Neuronal stem cell (in vitro differentiated cells): ENCODE data around the gene GATD1.
A peak's percentile ranks its signal among the peaks of the same experiment; 100 is the strongest.

Experiments used
- DNase-seq: peaks from one replicate; pipeline ENCODE4 v3.0.0-alpha.2; 2013; ENCODE audit warnings: low spot score
- H2AFZ ChIP-seq: one replicate; pipeline ENCODE4 v1.6.1; 2013; ENCODE audit warnings: mild to moderate bottlenecking, low read length, inconsistent platforms
- H2AK5ac ChIP-seq: 2 replicates; pipeline ENCODE4 v1.6.1; 2013; ENCODE audit warnings: low read depth, mild to moderate bottlenecking, inconsistent platforms, low read length, moderate library complexity, mixed read lengths
- H2BK120ac ChIP-seq: 2 replicates; pipeline ENCODE4 v1.6.1; 2013; ENCODE audit warnings: low read depth, mild to moderate bottlenecking, inconsistent platforms, low read length, moderate library complexity, mixed read lengths
- H2BK12ac ChIP-seq: one replicate; pipeline ENCODE4 v1.6.1; 2013; ENCODE audit warnings: low read length, inconsistent platforms
- H2BK15ac ChIP-seq: 2 replicates; pipeline ENCODE4 v1.6.1; 2013; ENCODE audit warnings: mild to moderate bottlenecking, low read length, inconsistent platforms, mixed read lengths
- H2BK5ac ChIP-seq: one replicate; pipeline ENCODE4 v1.6.1; 2013; ENCODE audit warnings: inconsistent platforms, mild to moderate bottlenecking, low read length, moderate library complexity
- H3K14ac ChIP-seq: one replicate; pipeline ENCODE4 v1.6.1; 2013; ENCODE audit warnings: low read length, inconsistent platforms
- H3K18ac ChIP-seq: 2 replicates; pipeline ENCODE4 v1.6.1; 2013; ENCODE audit warnings: low read length, inconsistent platforms
- H3K23ac ChIP-seq: 2 replicates; pipeline ENCODE4 v1.6.1; 2013; ENCODE audit warnings: low read depth, mild to moderate bottlenecking, mixed read lengths, low read length, inconsistent platforms; ENCODE audit not compliant: poor library complexity
- H3K27ac ChIP-seq: replicated peaks from 3 replicates; pipeline ENCODE4 v1.5.1; 2013; ENCODE audit warnings: low read length, inconsistent platforms
- H3K27me3 ChIP-seq, 3 experiments: 2 replicates each; pipeline ENCODE4 v1.6.1; 2013; ENCODE audit warnings: low read length in 3 of 3, mild to moderate bottlenecking in 2 of 3, inconsistent platforms in 1 of 3, low read depth in 1 of 3, mixed read lengths in 1 of 3, moderate library complexity in 1 of 3; ENCODE audit not compliant: control insufficient read depth in 3 of 3, insufficient read depth in 3 of 3
- H3K36me3 ChIP-seq, 2 donors: replicated peaks in 1 of 2; 2 replicates each; pipeline ENCODE4 v1.6.1; 2013; ENCODE audit warnings: low read length in 2 of 2; ENCODE audit not compliant: control insufficient read depth in 2 of 2, insufficient read depth in 2 of 2
- H3K4ac ChIP-seq: 2 replicates; pipeline ENCODE4 v1.6.1; 2013; ENCODE audit warnings: inconsistent platforms, mild to moderate bottlenecking, low read length, moderate library complexity
- H3K4me1 ChIP-seq, 2 donors: 1 replicate in 1 of 2; 2 replicates in 1 of 2; pipeline ENCODE4 v1.6.1; 2013; ENCODE audit warnings: low read length in 2 of 2, low read depth in 1 of 2; ENCODE audit not compliant: control insufficient read depth in 2 of 2, insufficient read depth in 1 of 2
- H3K4me2 ChIP-seq: one replicate; pipeline ENCODE4 v1.6.1; 2013; ENCODE audit warnings: mild to moderate bottlenecking, low read length, inconsistent platforms; ENCODE audit not compliant: insufficient read depth, poor library complexity, severe bottlenecking
- H3K4me3 ChIP-seq, 2 donors: 2 replicates each; pipeline ENCODE4 v1.5.1; 2013; ENCODE audit warnings: low read length in 2 of 2, mild to moderate bottlenecking in 2 of 2, inconsistent platforms in 1 of 2, moderate library complexity in 1 of 2
- H3K79me1 ChIP-seq: one replicate; pipeline ENCODE4 v1.6.1; 2013; ENCODE audit warnings: low read depth, mild to moderate bottlenecking, inconsistent platforms, low read length, moderate library complexity
- H3K9ac ChIP-seq: one replicate; pipeline ENCODE4 v1.6.1; 2013; ENCODE audit warnings: mild to moderate bottlenecking, low read depth, low read length, inconsistent platforms; ENCODE audit not compliant: poor library complexity
- H3K9me3 ChIP-seq, 2 donors: replicated peaks in 1 of 2; 2 replicates each; pipeline versions ENCODE3 to v1.6.1; 2013; ENCODE audit warnings: low read length in 2 of 2, mild to moderate bottlenecking in 2 of 2, inconsistent platforms in 1 of 2, low read depth in 1 of 2, mixed read lengths in 1 of 2, moderate library complexity in 1 of 2; ENCODE audit not compliant: control insufficient read depth in 2 of 2, insufficient read depth in 1 of 2
- H4K8ac ChIP-seq: one replicate; pipeline ENCODE4 v1.6.1; 2013; ENCODE audit warnings: low read depth, mild to moderate bottlenecking, inconsistent platforms, low read length, moderate library complexity
- H4K91ac ChIP-seq: one replicate; pipeline ENCODE4 v1.6.1; 2013; ENCODE audit warnings: low read length, low read depth, mild to moderate bottlenecking, inconsistent platforms; ENCODE audit not compliant: poor library complexity
- WGBS, 2 donors: extraction: QIAGEN DNeasy Blood & Tissue Kit; methylation state at CpG; one replicate each; pipeline ENCODE4 v1.1.7; 2013; ENCODE audit warnings: missing lambda C conversion rate in 2 of 2, mixed read lengths in 1 of 2; ENCODE audit not compliant: insufficient read length in 2 of 2, insufficient replicate concordance in 1 of 2; ENCODE audit errors: extremely low coverage in 2 of 2; 5-methylcytosine and 5-hydroxymethylcytosine counted together

Gene GATD1

GRCh38 chr11:746289-747157 lies 30.8 kb downstream of the GATD1 start:
- H4K8ac ChIP-seq = no peak overlapping the region
- peak overlapping the region; percentile 95 to 96 for H3K4me3 ChIP-seq
- peak overlapping the region; percentile 81 for H3K27ac ChIP-seq
- peaks cover 9% of the 10 kb centered on the region for H3K79me1 ChIP-seq
- H2AK5ac ChIP-seq = no peak overlapping the region
- peak; percentile 30 for DNase-seq
- H2BK5ac ChIP-seq = peak overlapping the region; percentile 95
- no peaks in the 10 kb centered on the region for H3K9me3 ChIP-seq
- H2BK120ac ChIP-seq = no peak overlapping the region
- H3K4me2 ChIP-seq = peak overlapping the region; percentile 97
- WGBS, 2 donors = no CpG with 5 or more reads among the region's 46 CpGs
- H3K36me3 ChIP-seq = no peaks in the 10 kb centered on the region
- peaks cover 0 to 2% (median 0%) of the 10 kb centered on the region in 3 experiments for H3K27me3 ChIP-seq
- H4K91ac ChIP-seq = no peak overlapping the region
- H3K9ac ChIP-seq = peak overlapping the region; percentile 96
- no peak overlapping the region for H2BK12ac ChIP-seq
- peak overlapping the region; percentile 63 for H3K14ac ChIP-seq
- peak overlapping the region; percentile 91 for H2AFZ ChIP-seq
- H3K23ac ChIP-seq = peak overlapping the region; percentile 99
- peak overlapping the region; percentile 99 for H3K18ac ChIP-seq
- no peak overlapping the region for H2BK15ac ChIP-seq
- peaks cover 10 to 13% of the 10 kb centered on the region in 2 donors for H3K4me1 ChIP-seq
- H3K4ac ChIP-seq = no peak overlapping the region

- WGBS, 2 donors = no CpG with 5 or more reads among the region's 1 CpG
- Histone ChIP-seq H2AK5ac (no peak overlapping the region), H2BK12ac (no peak overlapping the region), H3K79me1 (peaks cover 9% of the 10 kb centered on the region), H3K27me3 (peaks cover 0 to 2% (median 0%) of the 10 kb centered on the region in 3 experiments), H3K36me3 (no peaks in the 10 kb centered on the region), H4K91ac (no peak overlapping the region), H3K4me1 (peaks cover 10 to 13% of the 10 kb centered on the region in 2 donors), H2BK120ac (no peak overlapping the region), H2BK15ac (no peak overlapping the region), H3K4me3 (no peak overlapping the region), H3K27ac (no peak overlapping the region), H3K4ac (no peak overlapping the region), H3K14ac (no peak overlapping the region), H3K18ac (no peak overlapping the region), H2BK5ac (no peak overlapping the region), H3K4me2 (no peak overlapping the region), H3K23ac (no peak overlapping the region), H2AFZ (no peak overlapping the region), H3K9me3 (no peaks in the 10 kb centered on the region), H4K8ac (no peak overlapping the region), H3K9ac (no peak overlapping the region)
- DNase-seq = no peak
Observed at GRCh38 chr11:745428-745827, 31.9 kb downstream of the GATD1 start.

- H3K36me3 ChIP-seq = no peaks in the 10 kb centered on the region
- H2BK5ac ChIP-seq = no peak overlapping the region
- no peak overlapping the region for H2BK120ac ChIP-seq
- no peak overlapping the region for H3K4me3 ChIP-seq
- no peaks in the 10 kb centered on the region for H3K9me3 ChIP-seq
- no peak overlapping the region for H3K23ac ChIP-seq
- no peaks in the 10 kb centered on the region for H3K27me3 ChIP-seq
- H4K8ac ChIP-seq = peak overlapping the region; percentile 19
- H3K4ac ChIP-seq = no peak overlapping the region
- H3K9ac ChIP-seq = no peak overlapping the region
- H3K18ac ChIP-seq = no peak overlapping the region
- H3K27ac ChIP-seq = no peak overlapping the region
- H2BK12ac ChIP-seq = no peak overlapping the region
- peaks cover 2% of the 10 kb centered on the region for H3K79me1 ChIP-seq
- no CpG with 5 or more reads among the region's 4 CpGs for WGBS, 2 donors
- H2BK15ac ChIP-seq = no peak overlapping the region
- H3K4me1 ChIP-seq = peaks cover 4 to 5% of the 10 kb centered on the region in 2 donors
- no peak overlapping the region for H3K14ac ChIP-seq
- H2AFZ ChIP-seq = no peak overlapping the region
- no peak overlapping the region for H3K4me2 ChIP-seq
- no peak overlapping the region for H4K91ac ChIP-seq
- peak overlapping the region; percentile 36 for H2AK5ac ChIP-seq
- no peak for DNase-seq
Observed at GRCh38 chr11:742571-743201, 34.6 kb downstream of the GATD1 start.

GRCh38 chr11:742156-742546 lies 35.1 kb downstream of the GATD1 start:
- Histone ChIP-seq H3K27me3 (no peaks in the 10 kb centered on the region), H3K4me1 (peaks cover 8 to 11% of the 10 kb centered on the region in 2 donors), H3K9ac (no peak overlapping the region), H3K23ac (no peak overlapping the region), H3K4me3 (no peak overlapping the region), H4K91ac (no peak overlapping the region), H3K18ac (no peak overlapping the region), H3K27ac (no peak overlapping the region), H2BK120ac (no peak overlapping the region), H2AK5ac (no peak overlapping the region), H3K79me1 (no peaks in the 10 kb centered on the region), H2BK12ac (no peak overlapping the region), H3K14ac (no peak overlapping the region), H3K36me3 (no peaks in the 10 kb centered on the region), H3K9me3 (no peaks in the 10 kb centered on the region), H3K4ac (no peak overlapping the region), H2BK15ac (no peak overlapping the region), H2AFZ (no peak overlapping the region), H2BK5ac (no peak overlapping the region), H3K4me2 (no peak overlapping the region), H4K8ac (no peak overlapping the region)
- DNase-seq = no peak
- no CpG with 5 or more reads among the region's 3 CpGs for WGBS, 2 donors
